Upper lobe of left lung (tissue), 6 donors: ENCODE results near the gene HAUS8. TPM values are rescaled to one million over a fixed set of nuclear protein-coding genes. Genes with fewer than 3 reads are reported as not detected.

Experiments used
- ATAC-seq, 2 donors: fragments of 200-7000 bp; cut with Tn5 transposase; one replicate each; pipeline ENCODE4 v1.9.1; 2022; ENCODE audit warnings: mild to moderate bottlenecking in 2 of 2, moderate library complexity in 2 of 2; ENCODE audit not compliant: low FRiP score in 2 of 2
- DNase-seq, 2 donors: peaks; one replicate each; pipeline ENCODE4 v3.0.0-alpha.2; 2019 to 2020
- H3K27ac ChIP-seq, 4 donors: fragments of 200-600 bp; sonication (generic); one replicate each; pipeline ENCODE4 v1.5.1; 2016 to 2019
- H3K27me3 ChIP-seq, 4 donors: fragments of 200-600 bp; sonication (generic); one replicate each; pipeline ENCODE4 v1.5.1; 2017 to 2019
- H3K36me3 ChIP-seq, 4 donors: fragments of 200-600 bp; sonication (generic); one replicate each; pipeline ENCODE4 v1.5.1; 2016 to 2019
- H3K4me1 ChIP-seq, 4 donors: fragments of 200-600 bp; sonication (generic); one replicate each; pipeline ENCODE4 v1.5.1; 2018 to 2019
- H3K4me3 ChIP-seq, 4 donors: fragments of 200-600 bp; sonication (generic); one replicate each; pipeline ENCODE4 v1.5.1; 2017 to 2019; ENCODE audit warnings: mild to moderate bottlenecking in 2 of 4, moderate library complexity in 1 of 4
- H3K9me3 ChIP-seq, 4 donors: fragments of 200-600 bp; sonication (generic); one replicate each; pipeline ENCODE4 v1.5.1; 2018 to 2019
- CTCF ChIP-seq, 6 experiments: fragments of 450-650 bp in 4 of 6; fragments of 200-600 bp in 2 of 6; sonication (generic) in 2 of 6; IDR thresholded peaks; one replicate each; pipeline ENCODE4 v1.5.1; 2016 to 2019; ENCODE audit warnings: antibody characterized with exemption in 6 of 6
- EP300 ChIP-seq, 4 donors: sonication (generic); formaldehyde crosslinking; IDR thresholded peaks; one replicate each; pipeline ENCODE4 v1.5.1; 2017; ENCODE audit warnings: antibody characterized with exemption in 4 of 4, control low read depth in 2 of 4
- POLR2A ChIP-seq, 4 donors: fragments of 450-650 bp; IDR thresholded peaks; one replicate each; pipeline ENCODE4 v1.5.1; 2016 to 2017; ENCODE audit warnings: antibody characterized with exemption in 4 of 4, mild to moderate bottlenecking in 2 of 4
- POLR2AphosphoS5 ChIP-seq, 2 donors: sonication (generic); formaldehyde crosslinking; IDR thresholded peaks; one replicate each; pipeline ENCODE4 v1.5.1; 2017; ENCODE audit warnings: antibody characterized with exemption in 2 of 2
- WGBS, 2 donors: methylation state at CpG; one replicate each; pipeline ENCODE4 v1.1.5; 2017 to 2018; 5-methylcytosine and 5-hydroxymethylcytosine counted together
- total RNA-seq, 6 donors: library from RNA; depleted of rRNA in 4 of 6; stranded (reverse); fragments of >200 nt in 4 of 6; gene quantifications; one replicate each; pipeline versions ENCODE4 v1.1.0 to v1.2.1, GENCODE V29; 2016 to 2021
- donor health status: DM: no; HTN: no; CAD: no; lungs with moderate emphysema.
- donor health status: DM: no; HTN: yes; CAD: no; lungs with severe emphysema.

HAUS8 gene
- total RNA-seq, 6 donors from 2014 or later: 4.9 to 21.0 (median 8.7) TPM

- Histone ChIP-seq H3K4me3 (no peak overlapping the region), H3K27me3 (no peaks in the 10 kb centered on the region), H3K4me1 (peaks cover 17 to 36% (median 25%) of the 10 kb centered on the region in 4 donors), H3K27ac (peak overlapping the region in 2 of 4 donors; percentile 30 to 35), H3K9me3 (no peaks in the 10 kb centered on the region), H3K36me3 (peaks cover 13 to 46% (median 22%) of the 10 kb centered on the region in 4 donors)
- ATAC-seq: no peak
- 70 to 73% methylated on average over 3 of the region's 3 CpGs for WGBS, 2 donors
- TF ChIP-seq CTCF (IDR thresholded peaks at IDR 0.05) (no peak), EP300 (IDR thresholded peaks at IDR 0.05) (no peak), POLR2A (IDR thresholded peaks at IDR 0.05) (no peak), POLR2AphosphoS5 (IDR thresholded peaks at IDR 0.05) (no peak)
- no peak for DNase-seq
Observed at GRCh38 chr19:17105556-17105955, 30.3 kb upstream of the HAUS8 start.

GRCh38 chr19:17104679-17105078 is 29.4 kb upstream of the HAUS8 start:
- ATAC-seq (no peak), DNase-seq (no peak)
- Histone ChIP-seq H3K4me3 (no peak overlapping the region), H3K27me3 (no peaks in the 10 kb centered on the region), H3K9me3 (no peaks in the 10 kb centered on the region), H3K36me3 (peaks cover 13 to 46% (median 22%) of the 10 kb centered on the region in 4 donors), H3K4me1 (peaks cover 13 to 30% (median 23%) of the 10 kb centered on the region in 4 donors), H3K27ac (no peak overlapping the region)
- WGBS, 2 donors: 87 to 89% methylated on average over 7 of the region's 7 CpGs
- no peak for TF ChIP-seq POLR2A (IDR thresholded peaks at IDR 0.05)

- Histone ChIP-seq H3K36me3 (peaks cover 13 to 41% (median 22%) of the 10 kb centered on the region in 4 donors), H3K4me1 (peaks cover 10 to 15% (median 12%) of the 10 kb centered on the region in 4 donors), H3K9me3 (no peaks in the 10 kb centered on the region), H3K4me3 (no peak overlapping the region), H3K27ac (no peak overlapping the region), H3K27me3 (no peaks in the 10 kb centered on the region)
- 83 to 91% methylated on average over 3 of the region's 3 CpGs for WGBS, 2 donors
- TF ChIP-seq EP300 (IDR thresholded peaks at IDR 0.05): no peak
- no peak for TF ChIP-seq POLR2AphosphoS5 (IDR thresholded peaks at IDR 0.05)
- TF ChIP-seq CTCF (IDR thresholded peaks at IDR 0.05): peak in 4 of 6 experiments; percentile 32 to 67 (median 51)
- no peak for TF ChIP-seq POLR2A (IDR thresholded peaks at IDR 0.05)
- no peak for DNase-seq
- no peak for ATAC-seq
Observed at GRCh38 chr19:17103177-17103576, 27.9 kb upstream of the HAUS8 start.

- 96 to 98% methylated on average over 47 to 51 of the region's 59 CpGs for WGBS, 2 donors
- Histone ChIP-seq H3K27ac (no peak overlapping the region), H3K4me3 (no peak overlapping the region), H3K36me3 (peaks cover 13 to 41% (median 22%) of the 10 kb centered on the region in 4 donors), H3K27me3 (no peaks in the 10 kb centered on the region), H3K9me3 (no peaks in the 10 kb centered on the region), H3K4me1 (peaks cover 11 to 15% (median 14%) of the 10 kb centered on the region in 4 donors)
- no peak for TF ChIP-seq CTCF (IDR thresholded peaks at IDR 0.05)
- TF ChIP-seq POLR2AphosphoS5 (IDR thresholded peaks at IDR 0.05): no peak
- TF ChIP-seq EP300 (IDR thresholded peaks at IDR 0.05): no peak
- TF ChIP-seq POLR2A (IDR thresholded peaks at IDR 0.05): no peak
- peak in 1 of 2 donors; percentile 78 for DNase-seq
- no peak for ATAC-seq
Observed at GRCh38 chr19:17101686-17102628, 26.7 kb upstream of the HAUS8 start.

- ATAC-seq (no peak), DNase-seq (no peak)
- H3K36me3 ChIP-seq: peaks cover 13 to 25% (median 17%) of the 10 kb centered on the region in 4 donors
- H3K4me1 ChIP-seq: peaks cover 28 to 44% (median 32%) of the 10 kb centered on the region in 4 donors
- H3K27ac ChIP-seq: peak overlapping the region in 2 of 4 donors; percentile 63 to 64
- no peaks in the 10 kb centered on the region for H3K9me3 ChIP-seq
- 95 to 96% methylated on average over 9 of the region's 9 CpGs for WGBS, 2 donors
- H3K27me3 ChIP-seq: no peaks in the 10 kb centered on the region
- H3K4me3 ChIP-seq: no peak overlapping the region
- TF ChIP-seq CTCF (IDR thresholded peaks at IDR 0.05): no peak
- no peak for TF ChIP-seq POLR2A (IDR thresholded peaks at IDR 0.05)
- TF ChIP-seq EP300 (IDR thresholded peaks at IDR 0.05): no peak
- no peak for TF ChIP-seq POLR2AphosphoS5 (IDR thresholded peaks at IDR 0.05)
Observed at GRCh38 chr19:17098326-17098725, 23.1 kb upstream of the HAUS8 start.
